ENCODE results near the gene IL24. TPM values are rescaled to one million over a fixed set of nuclear protein-coding genes. Genes with fewer than 3 reads are reported as not detected.

Gene IL24
- total and polyA plus RNA-seq, 10 of the 15 experiments (the other 5 are each of a cell fraction or from before 2014, with no cell fraction given): 0.05 to 19.8 (median 0.35) TPM; not detected in 1

- no peak for TF ChIP-seq NKRF (conservative IDR thresholded peaks at IDR 0.05)
- no peak; the same call in 1 of the 2 replicates for TF ChIP-seq JUNB (IDR thresholded peaks at IDR 0.05)
- TF ChIP-seq FOXK2 (IDR thresholded peaks at IDR 0.05): no peak
- peak; percentile 88; the same call in 1 of the 2 replicates for TF ChIP-seq MLLT1 (IDR thresholded peaks at IDR 0.05)
- no peak for TF ChIP-seq HDGF (IDR thresholded peaks at IDR 0.05)
Observed at GRCh38 chr1:206924592-206925105, 27.4 kb downstream of the IL24 start (continued).

- FAIRE-seq (no peak), DNase-seq (ENCODE audit: low read depth, low spot score) (peak; percentile 91), ATAC-seq (peak; percentile 72)
- H3K4me2 ChIP-seq (ENCODE audit: control insufficient read depth, insufficient read depth): peak overlapping the region; percentile 95
- in situ Hi-C loops (cut with MboI) (loop anchor here (10.0 kb wide), 1 partner anchor 410 kb away; no protein-coding TSS in a partner anchor), intact Hi-C loops (cut with micrococcal nuclease; ENCODE audit: unreplicated experiment) (loop anchor here (2.0 kb wide), 1 partner anchor 46 kb away; the partner anchor contains the start of gene FCAMR)
- no peak overlapping the region; the same call in 1 of the 2 replicates for H3K4me3 ChIP-seq
- H3K4me1 ChIP-seq (ENCODE audit: control insufficient read depth, insufficient read depth, low read length): peaks cover 51% of the 10 kb centered on the region
- peaks cover 42% of the 10 kb centered on the region for H3K79me2 ChIP-seq (ENCODE audit: control insufficient read depth, insufficient read depth, low read length)
- ChIA-PET RAD21 (ENCODE audit: unreplicated experiment) (interaction anchor here (0.7 to 13.5 kb wide), 10 partner anchors 8 to 185 kb away, joined by 3 to 371 read pairs (median 6); partner anchors contain the start of genes FCMR, IL10 and IL19), POLR2A (interaction anchor here (0.7 to 13.3 kb wide), 8 partner anchors 8 to 159 kb away, joined by 3 to 222 read pairs (median 6); partner anchors contain the start of genes FCMR and IL19), SMC1A (ENCODE audit: uncharacterized antibody, unreplicated experiment) (interaction anchor here (0.6 to 4.3 kb wide), 22 partner anchors 9 to 262 kb away, joined by 3 to 41 read pairs (median 4); partner anchors contain the start of genes IL19 and PFKFB2), CTCF (interaction anchor here (0.6 to 13.5 kb wide), 14 partner anchors 8 to 116 kb away, joined by 3 to 643 read pairs (median 6); partner anchors contain the start of gene FCMR)
- peak overlapping the region; percentile 94 for H3K9ac ChIP-seq (ENCODE audit: control insufficient read depth, insufficient read depth, low read length)
- WGBS (ENCODE audit: insufficient coverage, insufficient replicate concordance, low lambda C conversion rate, missing lambda C conversion rate): 3% methylated on average over 11 of the region's 11 CpGs
- H3K36me3 ChIP-seq (ENCODE audit: control insufficient read depth in 2 of 2, insufficient read depth in 2 of 2, low read length in 1 of 2): no peaks in the 10 kb centered on the region
- H4K20me1 ChIP-seq (ENCODE audit: control insufficient read depth, insufficient read depth): no peaks in the 10 kb centered on the region
- BruUV-seq (replicated peaks): no TSS peak
- H3K9me3 ChIP-seq (replicated peaks; ENCODE audit: control insufficient read depth, insufficient read depth, low read length): no peaks in the 10 kb centered on the region
- H3K27me3 ChIP-seq (replicated peaks in 1 of 2; ENCODE audit: control insufficient read depth in 2 of 2, insufficient read depth in 2 of 2, low read length in 1 of 2): no peaks in the 10 kb centered on the region
- peak overlapping the region; percentile 99 for H3K27ac ChIP-seq (ENCODE audit: control insufficient read depth, insufficient read depth)
- no peak overlapping the region; the same call in 1 of the 2 replicates for H2AFZ ChIP-seq (ENCODE audit: control insufficient read depth, low read depth, low read length)
- TF ChIP-seq ZNF207 (IDR thresholded peaks at IDR 0.05; ENCODE audit: borderline replicate concordance) (0 out of 2 replicates have a peak, but pooled peaks have one; percentile 45), ATF7 (IDR thresholded peaks at IDR 0.05; ENCODE audit: low read depth) (peak; percentile 83), POU2F2 (IDR thresholded peaks at IDR 0.05; ENCODE audit: borderline replicate concordance, low read depth, low read length) (0 out of 3 replicates have a peak, but pooled peaks have one; percentile 63), NFYB (IDR thresholded peaks at IDR 0.05; ENCODE audit: insufficient read depth, low read depth, low read length) (0 out of 2 replicates have a peak, but pooled peaks have one; percentile 11), ZBTB40 (IDR thresholded peaks at IDR 0.05; ENCODE audit: borderline replicate concordance) (no peak), ZNF217 (IDR thresholded peaks at IDR 0.05) (no peak), CBFB (IDR thresholded peaks at IDR 0.05; ENCODE audit: low read depth) (no peak), CHD4 (IDR thresholded peaks at IDR 0.05) (no peak), DPF2 (IDR thresholded peaks at IDR 0.05) (0 out of 2 replicates have a peak, but pooled peaks have one; percentile 72)
Observed at GRCh38 chr1:206925106-206925736, 28.0 kb downstream of the IL24 start.
